SK-N-DZ (cell line): Measurements from ENCODE around the gene XPNPEP1.

Experiments
- DNase-seq: peaks from one replicate; pipeline ENCODE4 v3.0.0-alpha.2; 2015; ENCODE audit warnings: low spot score

XPNPEP1 gene

DNA sequence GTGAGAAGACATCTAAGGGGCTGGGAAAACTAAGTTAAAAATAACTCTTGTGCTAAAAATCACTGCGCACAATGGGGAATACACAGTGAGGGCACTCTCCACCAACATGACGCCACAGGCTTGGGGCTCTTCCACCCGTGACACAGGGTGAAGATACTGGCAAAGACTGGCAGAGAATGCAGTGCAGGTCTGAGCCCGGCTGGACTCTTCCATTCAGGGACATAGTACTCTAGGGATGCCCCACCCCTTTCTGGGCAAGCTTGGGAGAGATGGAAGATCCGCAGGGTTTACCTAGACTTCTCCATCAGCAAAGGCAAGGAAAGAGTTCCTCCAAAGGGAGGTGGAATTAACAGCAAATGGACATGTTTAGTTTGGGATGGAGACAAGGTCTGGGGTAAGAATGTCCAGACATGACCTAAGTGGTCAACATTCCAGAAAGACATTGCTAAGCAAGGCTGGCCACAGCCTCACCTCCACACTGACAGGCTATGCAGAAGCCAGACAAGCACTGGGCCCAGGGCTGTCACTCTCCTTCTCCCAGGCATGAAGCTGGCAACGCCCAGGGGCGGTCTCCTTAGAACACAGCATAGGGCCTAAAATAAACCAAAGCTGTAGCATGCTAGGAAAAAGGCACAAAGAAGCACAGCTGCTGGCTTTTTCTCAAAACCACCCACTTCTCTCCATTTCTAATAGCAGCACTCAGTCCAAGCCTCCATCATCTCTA is 28.1 kb downstream of the XPNPEP1 start:
- DNase-seq: no peak

DNA sequence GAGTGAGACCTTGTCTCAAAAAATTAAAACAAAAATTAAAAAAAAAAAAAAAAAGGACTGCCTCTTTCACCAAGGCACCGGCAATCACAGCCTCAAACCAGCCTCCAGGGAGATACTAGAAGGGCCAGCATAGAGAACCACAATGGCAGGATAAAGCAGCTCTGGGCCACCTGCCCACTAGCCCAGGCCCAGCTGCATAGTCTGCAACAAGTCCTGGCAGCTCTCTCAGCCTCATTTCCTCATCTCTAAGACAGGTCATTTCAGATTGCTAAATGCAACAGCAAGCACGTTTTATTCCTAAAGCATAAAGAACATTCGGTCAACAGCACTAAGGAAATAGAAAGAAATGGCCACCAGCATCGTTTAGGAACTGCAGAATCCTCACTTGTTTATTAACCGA is 28.8 kb downstream of the XPNPEP1 start:
- DNase-seq: no peak

DNA sequence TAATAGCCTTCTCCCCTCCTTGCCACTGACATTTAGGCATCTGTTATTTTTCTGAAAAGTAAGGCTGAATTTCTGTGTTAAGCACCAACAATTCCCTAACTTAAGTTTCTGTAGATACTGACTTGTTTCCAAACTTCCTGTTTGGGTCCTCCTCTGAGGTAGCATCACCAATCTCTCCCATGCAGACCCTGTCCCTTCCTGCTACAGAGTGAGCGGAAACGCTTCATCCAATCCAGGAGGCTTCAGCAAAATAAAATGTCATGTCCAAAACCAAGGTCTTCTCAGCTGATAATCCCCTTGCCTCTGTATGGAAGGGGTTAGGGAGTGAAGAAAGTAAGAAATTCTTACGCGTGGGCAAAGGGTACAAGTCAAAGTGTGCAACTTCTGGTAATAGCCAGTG is 29.9 kb downstream of the XPNPEP1 start:
- no peak for DNase-seq

DNA sequence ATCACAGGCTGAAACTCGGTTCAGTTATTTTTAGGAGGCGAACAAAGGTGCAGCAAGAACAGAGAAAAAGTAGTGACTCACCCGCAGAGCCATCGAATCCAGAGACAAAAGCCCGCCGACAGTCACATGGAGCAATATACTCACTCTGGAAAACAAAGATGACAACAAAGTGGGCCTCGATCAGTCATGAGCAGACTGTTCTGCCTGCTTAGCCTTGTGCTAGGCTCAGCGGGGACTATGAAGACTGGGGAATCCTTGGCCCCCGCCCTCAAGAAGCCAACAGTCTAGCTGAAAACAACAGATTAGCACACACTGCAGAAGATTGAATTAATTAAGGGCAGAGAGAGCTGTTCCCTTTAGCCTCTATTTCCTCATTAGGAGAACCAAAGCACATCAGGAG is 30.4 kb downstream of the XPNPEP1 start:
- DNase-seq: no peak

DNA sequence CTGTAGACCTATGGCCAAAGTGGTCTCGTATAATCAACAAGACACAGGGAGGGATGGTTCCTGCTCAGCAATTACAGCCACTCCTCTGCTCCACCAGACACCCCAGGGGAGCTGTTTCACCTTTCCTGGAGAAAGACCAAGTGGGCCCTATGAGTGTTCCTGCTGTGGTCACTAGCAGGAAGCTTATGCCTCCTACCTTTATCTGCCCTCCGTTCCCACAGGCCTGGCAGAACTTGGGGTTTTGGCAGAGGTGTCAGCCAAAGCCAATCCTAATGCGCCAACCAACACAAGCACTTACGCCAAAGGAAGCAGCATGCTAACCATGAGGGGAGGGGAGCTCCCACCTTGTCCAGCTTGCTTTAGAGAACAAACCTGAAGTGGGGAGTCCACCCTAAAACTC is 31.2 kb downstream of the XPNPEP1 start:
- no peak for DNase-seq

DNA sequence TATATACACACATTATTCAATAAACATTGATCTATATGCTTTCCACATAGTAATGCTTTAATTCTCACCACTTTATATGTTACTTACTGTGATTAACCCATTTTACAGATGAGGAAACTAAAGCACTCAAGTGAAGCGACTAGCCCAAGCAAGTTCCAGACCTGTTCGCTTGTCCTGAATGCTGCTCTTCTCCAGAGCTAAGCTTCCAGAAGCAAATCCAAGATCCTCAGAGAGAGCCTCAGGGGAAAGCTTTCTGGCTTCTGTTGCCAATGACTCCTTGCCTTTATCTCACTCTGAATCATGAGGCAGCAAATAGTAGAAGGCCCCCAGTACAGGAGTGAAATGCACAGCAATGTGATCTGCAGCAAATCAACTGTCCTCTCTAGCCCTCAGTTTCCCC is 32.2 kb downstream of the XPNPEP1 start:
- DNase-seq: no peak

DNA sequence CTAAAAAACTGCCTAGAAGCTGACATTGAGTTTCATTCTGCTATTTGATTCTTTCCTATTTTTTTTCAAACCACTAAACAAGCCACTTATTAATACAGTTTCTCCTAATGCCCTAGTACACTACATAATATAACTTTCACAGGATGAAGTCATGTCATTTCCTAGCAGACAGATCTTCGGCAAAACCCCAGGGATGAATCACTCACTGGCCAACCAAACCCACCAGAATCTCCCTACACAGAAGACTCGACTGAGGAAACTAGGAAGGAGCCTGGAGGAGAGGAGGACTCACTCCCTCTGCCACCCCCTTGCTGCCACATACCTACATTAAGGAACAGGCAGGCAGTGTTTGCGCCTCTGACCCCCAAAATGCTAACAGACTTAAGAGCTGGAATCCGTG is 33.4 kb downstream of the XPNPEP1 start:
- no peak for DNase-seq

DNA sequence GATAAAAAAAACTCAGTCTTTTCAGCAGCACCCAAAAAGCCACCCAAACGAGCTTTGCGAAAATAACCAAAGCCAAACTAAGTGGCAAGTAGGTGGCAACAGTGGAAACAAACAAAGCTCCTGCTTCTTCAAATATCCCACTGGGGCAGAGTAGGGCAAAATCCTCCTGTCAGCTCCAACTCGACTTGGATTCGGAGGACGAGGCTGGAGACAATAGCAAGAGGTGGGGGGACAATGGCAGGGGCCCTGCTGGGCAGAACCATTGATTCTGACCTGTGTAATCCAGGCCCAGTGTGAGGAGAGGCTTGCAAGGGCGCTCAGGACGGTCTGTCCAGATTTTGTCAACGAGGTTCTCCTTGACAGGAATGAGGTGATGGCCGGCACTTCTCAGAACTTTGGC is 35.5 kb downstream of the XPNPEP1 start:
- DNase-seq: no peak

DNA sequence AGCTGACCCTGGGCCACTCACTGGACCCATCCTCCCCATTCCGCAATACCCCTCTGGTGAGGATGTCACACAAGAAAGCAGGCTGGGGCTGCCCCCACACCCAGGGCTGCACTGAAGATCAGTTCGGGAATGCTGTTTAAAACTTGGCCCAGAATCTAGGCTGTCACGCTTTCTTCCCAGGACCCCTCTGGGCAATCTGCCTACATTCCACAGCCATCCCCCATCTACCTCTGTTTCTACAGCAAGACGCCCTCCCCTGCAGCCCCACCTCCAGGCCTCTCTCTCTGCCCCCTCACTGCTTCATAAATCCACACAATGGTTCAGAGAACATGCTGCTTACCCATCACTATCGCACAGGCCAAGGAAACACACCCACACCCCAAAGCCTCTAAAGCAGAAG is 36.1 kb downstream of the XPNPEP1 start:
- DNase-seq: no peak

DNA sequence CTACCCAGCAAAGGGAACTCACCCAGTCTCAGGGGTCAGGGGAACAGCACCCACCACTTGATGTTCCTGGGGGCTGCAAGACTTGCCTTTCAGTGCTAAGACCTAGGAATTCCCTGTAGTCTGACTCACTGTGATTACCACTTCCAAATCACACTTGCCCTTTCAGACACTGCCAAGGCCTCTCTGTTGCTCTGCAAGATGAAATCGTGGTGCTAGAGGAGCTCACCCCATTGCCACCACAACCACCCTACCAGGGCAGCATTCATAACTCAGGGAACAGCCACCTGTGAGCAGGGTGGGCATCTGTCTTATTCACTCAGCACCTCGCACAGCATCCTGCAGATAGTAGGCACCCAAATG is 36.5 kb downstream of the XPNPEP1 start:
- DNase-seq: no peak

DNA sequence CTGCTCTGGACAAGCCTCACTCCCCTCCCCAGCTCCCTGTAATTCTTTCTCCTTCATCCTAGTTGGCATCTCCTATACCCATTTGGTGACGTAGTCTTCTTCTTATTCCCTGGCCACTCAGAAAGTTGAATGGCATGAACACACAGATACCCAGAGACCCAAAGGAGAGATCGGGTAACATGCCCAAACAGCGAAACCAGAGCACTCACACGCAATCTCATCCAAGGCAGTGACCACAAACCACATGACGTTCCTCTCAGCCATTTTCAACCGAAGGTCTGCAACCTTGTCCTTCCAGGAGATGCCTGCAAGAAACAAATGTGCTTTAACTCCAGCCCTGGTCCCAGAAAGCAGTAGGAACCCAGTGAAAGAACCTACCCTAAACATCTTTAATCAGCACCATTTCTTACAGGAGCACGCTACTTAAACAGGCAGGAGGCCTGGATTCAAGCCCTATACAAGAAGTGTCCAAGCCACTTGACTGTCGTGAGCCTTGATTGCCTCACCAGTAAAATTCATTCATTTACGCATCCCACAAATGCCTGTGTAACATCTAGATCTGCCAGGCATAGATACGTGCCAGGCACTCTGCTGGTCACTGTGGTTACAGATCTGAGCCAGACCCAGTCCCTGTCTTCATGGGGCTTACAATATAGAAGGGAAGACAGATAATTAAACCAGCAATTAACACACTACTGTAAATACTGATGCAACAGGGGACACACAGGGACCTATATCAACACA is 37.1 kb downstream of the XPNPEP1 start:
- no peak for DNase-seq

DNA sequence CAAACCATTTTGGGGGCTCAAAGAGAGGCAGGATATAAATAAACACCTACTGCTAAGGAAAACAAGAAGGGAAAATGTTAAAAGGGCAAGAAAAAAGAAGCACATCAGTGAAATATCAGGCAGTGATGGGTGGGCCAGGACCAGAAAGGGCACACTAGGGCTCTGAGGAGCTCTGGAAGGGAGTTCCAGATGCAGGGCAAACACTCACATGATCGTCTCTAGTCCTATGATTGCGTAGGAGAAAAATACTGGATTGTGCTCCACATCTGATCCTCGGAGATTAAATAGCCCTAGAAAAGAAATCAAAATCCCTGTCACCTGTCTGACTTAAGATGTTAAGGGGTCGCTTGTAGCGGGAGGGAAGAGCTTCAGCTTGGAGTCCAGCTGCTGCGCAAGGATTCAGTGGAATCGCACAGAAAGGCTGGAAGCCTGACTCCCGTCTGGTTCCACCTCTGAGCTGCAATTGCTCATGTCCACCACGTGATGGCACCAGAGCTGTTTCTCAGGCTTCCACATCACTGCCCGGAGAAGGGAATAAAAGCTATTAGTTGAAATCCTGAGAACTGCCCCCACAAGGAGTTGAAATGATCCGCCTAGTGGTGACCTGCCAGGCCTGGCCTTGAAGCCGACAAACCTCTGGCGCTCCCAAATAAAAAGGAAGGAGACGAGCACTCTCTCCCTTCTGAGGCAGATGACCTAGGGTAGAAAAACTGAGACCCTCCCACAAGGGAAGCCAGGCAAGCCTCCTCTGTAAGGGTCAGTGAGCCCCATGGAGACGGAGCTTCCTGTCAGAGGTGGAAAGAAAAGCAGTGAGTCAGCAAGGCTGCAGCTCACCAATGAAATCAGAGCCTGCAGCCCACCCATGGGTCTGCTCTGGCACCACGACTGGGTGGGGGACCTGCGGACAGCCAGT is 39.2 kb downstream of the XPNPEP1 start:
- DNase-seq: peak; percentile 89

DNA sequence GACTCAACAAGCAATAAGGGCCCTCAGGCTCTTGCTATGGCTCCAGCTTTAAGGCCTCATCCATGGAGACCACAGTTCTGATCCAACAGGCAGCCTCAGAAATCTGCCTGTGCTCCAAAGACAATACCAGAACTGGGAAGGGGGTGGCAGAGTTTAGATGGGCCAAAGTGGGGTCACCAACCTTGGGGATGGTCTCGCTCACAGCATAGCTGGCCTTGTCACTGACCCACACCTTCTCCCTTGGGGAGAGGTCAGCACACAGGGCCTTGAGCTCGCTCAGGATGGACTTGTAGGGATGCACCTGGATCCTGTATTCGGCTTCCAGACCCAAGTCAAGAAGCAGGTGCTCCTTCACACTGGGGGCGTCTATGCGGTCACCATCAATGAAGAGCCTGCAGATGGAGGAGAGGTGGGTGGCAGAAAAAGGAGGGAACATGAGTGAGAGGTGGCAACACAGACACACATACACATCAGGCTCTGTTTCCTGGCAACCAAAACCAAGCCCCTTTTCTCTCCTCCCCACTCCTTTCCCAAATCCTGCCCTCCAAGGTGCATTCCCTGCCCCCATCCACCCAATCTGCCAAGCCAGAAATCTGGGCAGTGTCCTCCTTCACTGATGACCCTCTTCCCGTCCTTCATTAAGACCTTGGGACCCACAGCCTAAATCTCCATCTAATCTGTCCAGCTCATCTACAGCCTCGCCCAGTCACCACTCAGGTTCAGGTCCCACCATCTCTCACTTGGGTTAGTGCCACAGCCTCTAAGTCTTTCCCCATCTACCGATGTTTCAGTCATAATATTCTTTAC is 40.9 kb downstream of the XPNPEP1 start:
- no peak for DNase-seq

DNA sequence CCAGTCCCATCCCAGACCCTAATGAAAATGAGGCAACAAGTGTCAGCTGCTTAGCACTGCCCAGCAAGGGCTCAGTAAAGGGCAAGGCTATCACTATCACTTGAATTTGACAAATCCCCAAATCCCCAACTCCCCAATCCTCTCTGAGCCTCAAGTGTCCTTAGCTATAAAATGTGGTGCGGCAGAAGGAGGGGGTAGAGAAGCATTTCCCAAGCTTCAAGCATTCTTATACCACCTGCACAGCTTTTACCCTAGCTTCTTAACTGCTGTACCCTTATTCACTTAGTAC is 41.6 kb downstream of the XPNPEP1 start:
- no peak for DNase-seq

DNA sequence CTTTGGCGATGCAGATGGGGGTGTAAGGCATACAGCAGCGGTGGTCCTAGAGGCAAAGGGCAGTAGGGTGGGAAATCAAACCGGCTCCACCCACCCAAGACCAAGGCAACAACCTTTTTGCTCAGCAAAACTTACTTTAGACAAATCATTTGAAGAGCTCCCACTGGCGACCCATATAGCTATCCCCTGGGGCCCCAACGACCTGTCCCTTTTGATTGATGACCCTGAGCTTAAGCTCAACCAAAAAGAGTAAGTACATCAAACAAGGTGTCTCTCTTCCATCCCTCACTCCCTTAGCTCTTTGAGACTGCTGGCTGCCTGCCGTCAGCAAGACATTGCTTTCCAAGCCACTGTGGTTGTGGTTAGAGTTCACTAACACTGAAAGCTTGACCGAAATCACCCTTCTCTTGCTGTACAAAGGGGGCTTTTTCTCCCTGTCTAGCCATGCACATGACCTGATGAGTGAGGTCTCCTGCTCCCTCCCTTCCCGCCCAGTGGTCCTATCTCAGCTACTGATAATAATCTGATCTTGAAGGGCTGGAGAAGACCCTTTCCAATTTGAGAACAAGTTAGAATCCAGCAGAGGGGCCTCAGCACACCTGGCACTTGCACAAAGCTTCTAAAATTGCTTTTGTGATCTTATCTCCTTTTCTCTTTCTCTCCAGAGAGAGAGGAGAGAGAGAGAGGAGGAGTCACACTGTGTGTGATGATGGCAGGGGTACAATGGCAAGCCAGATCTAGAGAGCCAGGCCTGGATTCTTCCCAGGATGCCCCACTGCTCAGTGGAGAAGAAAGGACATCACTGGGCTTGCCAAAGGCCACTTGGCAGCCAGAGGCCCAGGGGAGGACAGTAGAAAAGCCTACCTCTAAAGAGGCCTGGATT is 42.2 kb downstream of the XPNPEP1 start:
- DNase-seq: peak; percentile 26

DNA sequence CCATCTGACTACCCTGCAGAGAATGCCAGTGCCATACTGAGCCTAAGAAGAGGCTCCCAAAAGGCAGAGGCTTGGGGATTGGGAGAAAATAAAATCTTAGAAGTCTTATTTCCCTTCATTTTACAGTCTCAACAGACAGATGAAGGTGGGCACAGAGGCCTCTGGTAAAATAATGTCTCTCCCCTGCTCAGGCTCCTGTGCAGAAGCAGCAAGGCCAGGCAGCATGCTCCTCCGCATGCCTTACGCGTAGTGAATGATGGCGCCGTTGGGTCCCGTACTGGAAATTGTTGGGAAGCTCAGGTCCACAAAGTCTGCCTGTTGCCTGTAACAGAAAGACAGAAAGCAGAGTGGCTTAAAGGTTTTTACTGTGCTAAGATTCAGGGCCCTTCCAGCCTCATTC is 45.8 kb downstream of the XPNPEP1 start:
- no peak for DNase-seq

DNA sequence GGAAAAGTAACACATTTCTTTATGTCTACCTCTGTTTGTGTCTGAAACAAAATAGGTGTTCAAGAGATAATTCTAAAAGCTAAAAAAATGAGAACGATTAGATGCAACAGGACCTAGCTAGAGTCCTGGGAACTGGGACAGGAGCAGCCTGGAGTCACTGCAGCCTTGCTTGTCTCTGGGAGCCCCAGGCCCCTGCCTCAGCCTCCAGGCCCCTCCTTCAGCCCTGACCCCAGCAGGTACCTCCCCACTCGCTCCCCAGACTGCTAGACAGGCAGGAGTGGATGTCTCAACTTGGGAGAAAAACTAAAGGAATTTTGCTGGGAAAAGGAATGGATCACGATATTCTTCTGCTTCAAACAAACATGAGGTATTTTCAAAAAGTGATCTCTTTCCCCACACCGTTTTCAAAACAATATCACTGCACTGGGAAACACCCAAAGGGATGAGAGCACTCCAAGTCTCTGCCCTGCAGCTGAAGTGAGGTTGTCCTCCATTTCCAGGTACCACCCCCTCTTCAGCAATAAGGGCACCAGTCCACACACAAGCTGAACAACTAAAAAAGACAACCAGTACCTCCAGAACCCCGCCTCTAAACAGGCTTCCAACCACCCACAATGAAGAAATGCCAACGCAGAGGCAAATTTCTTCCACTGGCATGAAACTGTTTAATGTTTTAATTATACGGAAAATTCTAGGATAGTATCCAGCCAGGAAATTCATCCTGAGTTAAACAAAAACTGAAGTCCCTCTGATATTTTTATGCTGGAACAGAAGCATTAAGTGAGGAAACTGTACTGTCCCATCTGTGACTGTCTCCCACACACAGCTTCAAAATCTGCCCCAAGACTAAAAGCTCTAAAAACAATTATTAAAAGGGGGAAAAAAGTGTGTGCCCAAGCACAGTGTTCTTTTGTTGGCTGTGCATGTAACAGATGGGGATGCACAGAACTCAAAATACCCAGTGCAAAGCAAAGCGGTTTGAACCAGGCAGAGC is 47.2 kb downstream of the XPNPEP1 start:
- DNase-seq: no peak

DNA sequence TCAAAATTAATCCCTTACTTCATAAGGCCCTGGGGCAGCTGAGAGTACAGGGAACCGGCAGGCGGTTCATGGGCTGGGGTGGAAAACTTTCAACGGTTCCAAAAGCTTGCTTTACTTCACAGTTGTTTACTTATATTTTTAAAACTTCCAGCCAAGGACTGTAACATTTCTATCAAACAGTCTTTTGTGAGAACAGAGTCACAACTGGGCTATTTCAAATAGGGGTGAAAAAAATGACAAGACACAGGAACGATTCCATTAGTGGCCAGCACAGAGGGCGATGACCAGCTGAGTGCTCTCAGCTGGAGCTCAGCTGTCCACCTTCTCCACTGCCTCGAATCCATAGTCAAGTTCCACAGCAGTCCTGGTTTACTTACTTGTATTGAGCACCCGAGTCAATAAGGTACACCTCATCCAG is 48.2 kb downstream of the XPNPEP1 start:
- no peak for DNase-seq

DNA sequence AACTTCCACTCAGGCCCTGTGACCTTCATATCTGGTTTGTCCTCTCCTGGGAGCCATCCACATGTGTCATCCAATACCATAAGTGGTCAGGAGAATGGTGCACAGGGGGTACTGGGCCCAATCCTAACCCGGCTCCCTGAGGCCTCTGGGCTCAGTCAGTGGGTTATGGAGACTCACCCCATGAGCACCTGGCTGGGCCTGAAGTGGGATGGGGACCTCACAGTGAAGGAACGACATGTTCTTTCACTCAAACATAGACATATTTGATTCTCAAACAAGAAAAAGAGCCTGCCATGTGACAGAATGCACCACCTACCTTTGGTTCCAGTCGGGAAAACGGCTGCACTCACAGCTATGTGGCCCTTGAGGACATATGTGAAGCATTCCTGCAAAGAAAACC is 51.8 kb downstream of the XPNPEP1 start:
- DNase-seq: no peak
